ENCODE data around the gene SPEM3.

The SPEM3 gene

GRCh38 chr17:7384489-7385081, 44.1 kb upstream of the SPEM3 start:
- no peaks in the 10 kb centered on the region for H3K9me2 ChIP-seq (replicated peaks; ENCODE audit: insufficient read depth, low read length)
- H2AFZ ChIP-seq (ENCODE audit: low read depth, low read length, severe bottlenecking) = peak overlapping the region; percentile 94
- no peaks in the 10 kb centered on the region for H3K27me3 ChIP-seq (ENCODE audit: low read length)
- H3K36me3 ChIP-seq (ENCODE audit: low read length) = no peaks in the 10 kb centered on the region
- peak overlapping the region; percentile 48 for H3K27ac ChIP-seq (ENCODE audit: low read depth, low read length)
- H3K4me3 ChIP-seq (ENCODE audit: insufficient read depth, low read length, poor library complexity, severe bottlenecking) = peak overlapping the region; percentile 77
- H3K4me2 ChIP-seq (ENCODE audit: low read depth, low read length, poor library complexity, severe bottlenecking) = peak overlapping the region; percentile 79
- no peaks in the 10 kb centered on the region for H4K20me1 ChIP-seq (ENCODE audit: low read depth, low read length)
- peaks cover 3% of the 10 kb centered on the region; the same call in 1 of the 2 replicates for H3K9me3 ChIP-seq (ENCODE audit: insufficient read depth, low read length)
- H3K79me2 ChIP-seq (ENCODE audit: insufficient read depth, low read length) = no peaks in the 10 kb centered on the region
- H3K9ac ChIP-seq (ENCODE audit: low read length) = peak overlapping the region; percentile 73
- H3F3A ChIP-seq (ENCODE audit: insufficient read depth) = no peaks in the 10 kb centered on the region
- no peak for TF ChIP-seq EZH2phosphoT487 (conservative IDR thresholded peaks at IDR 0.05; ENCODE audit: low read length)
- no peak for TF ChIP-seq CTCF (IDR thresholded peaks at IDR 0.05; ENCODE audit: insufficient read depth, low read length, poor library complexity, severe bottlenecking)

GRCh38 chr17:7388856-7389255, 39.8 kb upstream of the SPEM3 start:
- Histone ChIP-seq H2AFZ (ENCODE audit: low read depth, low read length, severe bottlenecking) (no peak overlapping the region), H4K20me1 (ENCODE audit: low read depth, low read length) (no peaks in the 10 kb centered on the region), H3K36me3 (ENCODE audit: low read length) (no peaks in the 10 kb centered on the region), H3K9me3 (ENCODE audit: insufficient read depth, low read length) (no peaks in the 10 kb centered on the region), H3K9me2 (replicated peaks; ENCODE audit: insufficient read depth, low read length) (no peaks in the 10 kb centered on the region), H3K79me2 (ENCODE audit: insufficient read depth, low read length) (no peaks in the 10 kb centered on the region), H3K27me3 (ENCODE audit: low read length) (no peaks in the 10 kb centered on the region), H3F3A (ENCODE audit: insufficient read depth) (0 out of 2 replicates have a peak, but pooled peaks cover 3% of the 10 kb centered on the region), H3K4me3 (ENCODE audit: insufficient read depth, low read length, poor library complexity, severe bottlenecking) (no peak overlapping the region), H3K4me2 (ENCODE audit: low read depth, low read length, poor library complexity, severe bottlenecking) (no peak overlapping the region), H3K27ac (ENCODE audit: low read depth, low read length) (no peak overlapping the region), H3K9ac (ENCODE audit: low read length) (no peak overlapping the region)
- TF ChIP-seq EZH2phosphoT487 (conservative IDR thresholded peaks at IDR 0.05; ENCODE audit: low read length) (no peak), CTCF (IDR thresholded peaks at IDR 0.05; ENCODE audit: insufficient read depth, low read length, poor library complexity, severe bottlenecking) (no peak)

- no peak overlapping the region for H3K9ac ChIP-seq (ENCODE audit: low read length)
- no peaks in the 10 kb centered on the region for H3K36me3 ChIP-seq (ENCODE audit: low read length)
- no peak overlapping the region for H2AFZ ChIP-seq (ENCODE audit: low read depth, low read length, severe bottlenecking)
- no peak overlapping the region for H3K4me3 ChIP-seq (ENCODE audit: insufficient read depth, low read length, poor library complexity, severe bottlenecking)
- H3K4me2 ChIP-seq (ENCODE audit: low read depth, low read length, poor library complexity, severe bottlenecking) = no peak overlapping the region
- H3F3A ChIP-seq (ENCODE audit: insufficient read depth) = 0 out of 2 replicates have a peak, but pooled peaks cover 3% of the 10 kb centered on the region
- no peaks in the 10 kb centered on the region for H3K79me2 ChIP-seq (ENCODE audit: insufficient read depth, low read length)
- H3K27me3 ChIP-seq (ENCODE audit: low read length) = no peaks in the 10 kb centered on the region
- H3K9me2 ChIP-seq (replicated peaks; ENCODE audit: insufficient read depth, low read length) = no peaks in the 10 kb centered on the region
- H4K20me1 ChIP-seq (ENCODE audit: low read depth, low read length) = no peaks in the 10 kb centered on the region
- H3K9me3 ChIP-seq (ENCODE audit: insufficient read depth, low read length) = no peaks in the 10 kb centered on the region
- H3K27ac ChIP-seq (ENCODE audit: low read depth, low read length) = no peak overlapping the region
- TF ChIP-seq CTCF (IDR thresholded peaks at IDR 0.05; ENCODE audit: insufficient read depth, low read length, poor library complexity, severe bottlenecking) (no peak), EZH2phosphoT487 (conservative IDR thresholded peaks at IDR 0.05; ENCODE audit: low read length) (no peak)
Measured at GRCh38 chr17:7389924-7390910, 38.4 kb upstream of the SPEM3 start.

Measured in SU-DHL-6 (cell line).